Lower leg skin (tissue), 3 donors: ENCODE data around the gene CACNA1D.

Source experiments
- CTCF ChIP-seq, 3 donors: fragments of 450-650 bp; IDR thresholded peaks; one replicate each; pipeline ENCODE4 v1.5.1; 2016; ENCODE audit warnings: antibody characterized with exemption in 3 of 3, mild to moderate bottlenecking in 3 of 3, moderate library complexity in 2 of 3
- POLR2A ChIP-seq, 2 donors: fragments of 450-650 bp; IDR thresholded peaks; one replicate each; pipeline ENCODE4 v1.6.1; 2016 to 2017; ENCODE audit warnings: antibody characterized with exemption in 2 of 2, mild to moderate bottlenecking in 1 of 2, moderate library complexity in 1 of 2

DNA sequence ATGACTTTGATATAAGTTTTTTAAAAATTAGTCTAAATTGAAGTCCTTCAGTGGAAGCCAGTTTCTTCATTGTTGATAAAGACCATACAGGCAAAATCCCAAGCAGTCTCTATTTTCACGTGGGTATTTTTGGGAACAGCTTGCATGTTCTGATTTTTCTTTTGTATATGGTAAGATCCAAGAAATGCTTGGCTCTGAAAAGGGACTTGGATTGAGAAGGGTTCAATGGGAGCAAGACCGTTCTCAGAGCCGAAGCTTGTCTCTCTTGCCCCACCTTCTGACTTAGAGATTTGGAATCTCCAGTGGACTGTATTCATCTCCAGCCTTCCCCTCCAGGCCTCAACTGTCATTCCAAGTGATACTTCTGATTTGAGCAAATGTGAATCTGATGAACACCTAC is 176.3 kb downstream of the CACNA1D start:
- TF ChIP-seq POLR2A (IDR thresholded peaks at IDR 0.05) = no peak
- TF ChIP-seq CTCF (IDR thresholded peaks at IDR 0.05) = no peak
